Peyer's patch (tissue), 4 donors: ENCODE results near the gene NEAT1. TPM values are rescaled to one million over a fixed set of nuclear protein-coding genes. Genes with fewer than 3 reads are reported as not detected.

Experiments
- DNase-seq, 3 donors: peaks; one replicate each; pipeline ENCODE4 v3.0.0-alpha.2; 2017 to 2019
- H3K27ac ChIP-seq, 4 donors: fragments of 200-600 bp; sonication (generic); one replicate each; pipeline ENCODE4 v1.5.1; 2016 to 2019
- H3K27me3 ChIP-seq, 2 donors: fragments of 200-600 bp; sonication (generic); one replicate each; pipeline ENCODE4 v1.5.1; 2019
- H3K36me3 ChIP-seq, 3 donors: fragments of 200-600 bp; sonication (generic); one replicate each; pipeline ENCODE4 v1.5.1; 2016 to 2019
- H3K4me1 ChIP-seq, 4 donors: fragments of 200-600 bp; sonication (generic); one replicate each; pipeline ENCODE4 v1.5.1; 2016 to 2019
- H3K4me3 ChIP-seq, 4 donors: fragments of 200-600 bp; sonication (generic); 1 replicate in 3 of 4; 2 replicates in 1 of 4; pipeline ENCODE4 v1.5.1; 2016 to 2019; ENCODE audit warnings: mild to moderate bottlenecking in 1 of 4
- H3K9me3 ChIP-seq, 4 donors: fragments of 200-600 bp; sonication (generic); one replicate each; pipeline ENCODE4 v1.5.1; 2016 to 2019; ENCODE audit warnings: mild to moderate bottlenecking in 1 of 4
- POLR2A ChIP-seq, 2 donors: fragments of 450-650 bp; IDR thresholded peaks; one replicate each; pipeline ENCODE4 v1.5.1; 2017; ENCODE audit warnings: antibody characterized with exemption in 2 of 2, mild to moderate bottlenecking in 2 of 2, moderate library complexity in 2 of 2
- total RNA-seq, 4 donors: library from RNA; depleted of rRNA; stranded (reverse); fragments of >200 nt; gene quantifications; one replicate each; pipeline ENCODE4 v1.1.0, GENCODE V29; 2016
- TF ChIP-seq, protein P1 (sequence below), 6 experiments: fragments of 450-650 bp in 4 of 6; fragments of 200-600 bp in 2 of 6; sonication (generic) in 1 of 6; IDR thresholded peaks; one replicate each; pipeline ENCODE4 v1.5.1; 2017 to 2019; ENCODE audit warnings: antibody characterized with exemption in 6 of 6, mild to moderate bottlenecking in 3 of 6, moderate library complexity in 1 of 6

The NEAT1 gene
- total RNA-seq, 4 donors from 2014 or later = 705 to 1,411 (median 1,064) TPM

DNA sequence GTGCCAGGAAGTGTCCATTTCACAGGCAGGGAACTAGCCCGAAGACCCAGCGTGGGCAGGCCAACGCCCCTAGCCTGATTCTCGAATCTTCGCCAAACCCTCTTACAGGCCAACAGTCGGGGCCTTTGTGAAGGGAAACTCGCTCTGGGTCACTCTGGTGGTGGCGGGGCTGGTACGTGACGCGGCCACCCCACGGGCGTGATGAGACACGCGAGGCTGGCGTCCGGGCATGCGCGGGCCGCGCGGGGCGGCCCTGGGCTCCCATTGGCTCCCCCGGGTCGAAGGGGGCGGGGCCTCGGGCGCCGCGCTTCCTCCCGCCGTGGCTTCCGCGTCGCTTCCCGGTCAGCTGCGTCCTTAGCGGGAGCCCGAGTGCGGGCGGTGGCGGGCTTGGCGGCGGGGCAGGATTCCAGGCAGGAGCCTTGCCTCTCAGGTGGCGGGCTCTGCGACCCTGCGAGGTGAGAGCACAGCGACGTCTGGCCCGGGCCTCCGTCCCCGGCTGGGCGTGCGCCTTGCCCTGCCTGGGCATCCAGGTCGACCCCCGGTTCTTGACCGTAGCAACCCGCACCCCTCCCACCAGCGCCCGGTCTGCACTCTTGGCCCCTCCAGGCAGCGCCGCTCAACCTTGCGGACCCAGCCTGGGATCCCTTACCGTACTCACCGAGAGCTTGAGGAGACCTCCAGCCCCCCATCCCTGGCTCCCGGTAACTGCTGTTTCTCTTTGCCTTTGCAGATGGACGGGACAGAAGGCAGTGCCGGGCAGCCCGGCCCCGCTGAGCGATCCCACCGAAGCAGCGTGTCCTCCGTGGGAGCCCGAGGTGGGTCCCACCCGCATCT, 36.1 kb upstream of the NEAT1 start, which contains the start of gene FRMD8:
TSS of gene FRMD8 (plus strand) at position 331 of the 834 bp plus-strand sequence. CDS start at position 731, 400 bp downstream.
- no peaks in the 10 kb centered on the region for H3K27me3 ChIP-seq
- no peaks in the 10 kb centered on the region for H3K9me3 ChIP-seq
- H3K4me1 ChIP-seq = peaks cover 9 to 80% (median 40%) of the 10 kb centered on the region in 4 donors
- H3K4me3 ChIP-seq = peak within 1 kb of the TSS; percentile 69 to 95 (median 84)
- TF ChIP-seq, protein P1, sequence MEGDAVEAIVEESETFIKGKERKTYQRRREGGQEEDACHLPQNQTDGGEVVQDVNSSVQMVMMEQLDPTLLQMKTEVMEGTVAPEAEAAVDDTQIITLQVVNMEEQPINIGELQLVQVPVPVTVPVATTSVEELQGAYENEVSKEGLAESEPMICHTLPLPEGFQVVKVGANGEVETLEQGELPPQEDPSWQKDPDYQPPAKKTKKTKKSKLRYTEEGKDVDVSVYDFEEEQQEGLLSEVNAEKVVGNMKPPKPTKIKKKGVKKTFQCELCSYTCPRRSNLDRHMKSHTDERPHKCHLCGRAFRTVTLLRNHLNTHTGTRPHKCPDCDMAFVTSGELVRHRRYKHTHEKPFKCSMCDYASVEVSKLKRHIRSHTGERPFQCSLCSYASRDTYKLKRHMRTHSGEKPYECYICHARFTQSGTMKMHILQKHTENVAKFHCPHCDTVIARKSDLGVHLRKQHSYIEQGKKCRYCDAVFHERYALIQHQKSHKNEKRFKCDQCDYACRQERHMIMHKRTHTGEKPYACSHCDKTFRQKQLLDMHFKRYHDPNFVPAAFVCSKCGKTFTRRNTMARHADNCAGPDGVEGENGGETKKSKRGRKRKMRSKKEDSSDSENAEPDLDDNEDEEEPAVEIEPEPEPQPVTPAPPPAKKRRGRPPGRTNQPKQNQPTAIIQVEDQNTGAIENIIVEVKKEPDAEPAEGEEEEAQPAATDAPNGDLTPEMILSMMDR (IDR thresholded peaks at IDR 0.05) = no peak
- TF ChIP-seq POLR2A (IDR thresholded peaks at IDR 0.05) = peak; percentile 87 to 96
- peaks cover 0 to 16% (median 0%) of the 10 kb centered on the region in 3 donors for H3K36me3 ChIP-seq
- H3K27ac ChIP-seq = peak within 1 kb of the TSS; percentile 97 to 99 (median 98)
- DNase-seq = peak; percentile 88 to 97 (median 95)

DNA sequence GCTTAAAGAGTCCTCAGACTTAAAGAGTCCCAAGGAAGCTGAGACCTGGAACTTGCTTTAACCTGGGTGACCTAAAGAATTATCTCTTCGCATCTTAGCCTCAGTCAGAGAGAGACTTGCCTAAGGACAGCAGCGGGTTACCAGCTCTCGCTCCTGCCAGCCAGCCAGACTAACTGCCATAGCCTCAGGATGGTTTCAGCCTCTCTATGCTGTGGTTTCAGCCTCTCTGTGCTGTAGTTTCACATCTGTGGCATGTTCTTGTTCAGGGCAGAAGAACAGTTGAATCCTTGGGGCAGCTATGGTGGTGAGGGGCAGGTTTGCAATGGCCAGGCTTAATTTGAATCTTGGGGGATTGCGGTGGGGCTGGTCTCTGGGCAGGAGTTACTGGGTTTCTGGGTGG, 33.9 kb upstream of the NEAT1 start:
- H3K4me1 ChIP-seq = peaks cover 3 to 61% (median 30%) of the 10 kb centered on the region in 4 donors
- no peaks in the 10 kb centered on the region for H3K27me3 ChIP-seq
- H3K9me3 ChIP-seq = no peaks in the 10 kb centered on the region
- H3K36me3 ChIP-seq = peaks cover 0 to 34% (median 0%) of the 10 kb centered on the region in 3 donors
- no peak for DNase-seq
- peak overlapping the region in 1 of 4 donors; percentile 19 for H3K4me3 ChIP-seq
- H3K27ac ChIP-seq = no peak overlapping the region
- no peak for TF ChIP-seq POLR2A (IDR thresholded peaks at IDR 0.05)
- TF ChIP-seq, protein P1 (IDR thresholded peaks at IDR 0.05) = no peak

DNA sequence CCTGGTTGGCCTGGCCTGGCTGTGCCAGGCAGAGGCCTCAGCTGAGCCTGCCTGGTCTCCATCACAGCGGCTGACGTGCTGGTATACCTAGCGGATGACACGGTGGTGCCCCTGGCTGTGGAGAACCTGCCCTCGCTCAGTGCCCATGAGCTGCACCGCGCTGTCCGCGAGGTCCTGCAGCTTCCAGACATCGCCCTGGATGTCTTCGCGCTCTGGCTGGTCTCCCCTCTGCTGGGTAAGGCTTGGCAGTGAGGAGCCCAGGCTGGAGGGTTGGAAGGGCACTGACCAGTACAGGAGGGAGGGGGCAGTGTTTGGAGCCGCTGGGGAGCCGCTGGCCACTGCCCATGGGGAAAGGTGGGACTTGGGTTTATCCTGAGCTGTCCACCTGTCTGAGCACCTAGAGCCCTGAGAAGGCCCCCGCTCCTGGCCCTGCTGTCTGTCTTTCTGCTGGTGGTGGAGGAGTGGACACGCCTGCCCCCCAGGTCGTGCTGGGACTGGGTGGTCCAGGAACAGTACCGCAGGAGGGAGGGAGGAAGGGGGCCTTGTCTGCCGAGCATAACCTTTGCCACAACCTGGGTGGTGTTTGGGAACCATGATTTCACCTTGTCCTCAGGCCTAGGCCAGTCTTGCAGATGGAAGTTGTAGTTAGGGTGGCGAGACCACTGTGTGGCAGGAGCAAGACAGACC, 33.2 kb upstream of the NEAT1 start:
- no peaks in the 10 kb centered on the region for H3K9me3 ChIP-seq
- peaks cover 0 to 41% (median 0%) of the 10 kb centered on the region in 3 donors for H3K36me3 ChIP-seq
- H3K4me3 ChIP-seq = peak overlapping the region in 1 of 4 donors; percentile 3
- DNase-seq = no peak
- H3K4me1 ChIP-seq = peaks cover 3 to 54% (median 30%) of the 10 kb centered on the region in 4 donors
- peak overlapping the region in 3 of 4 donors; percentile 5 to 68 (median 40) for H3K27ac ChIP-seq
- no peak for TF ChIP-seq POLR2A (IDR thresholded peaks at IDR 0.05)
- TF ChIP-seq, protein P1 (IDR thresholded peaks at IDR 0.05) = no peak
- H3K27me3 ChIP-seq = no peaks in the 10 kb centered on the region

DNA sequence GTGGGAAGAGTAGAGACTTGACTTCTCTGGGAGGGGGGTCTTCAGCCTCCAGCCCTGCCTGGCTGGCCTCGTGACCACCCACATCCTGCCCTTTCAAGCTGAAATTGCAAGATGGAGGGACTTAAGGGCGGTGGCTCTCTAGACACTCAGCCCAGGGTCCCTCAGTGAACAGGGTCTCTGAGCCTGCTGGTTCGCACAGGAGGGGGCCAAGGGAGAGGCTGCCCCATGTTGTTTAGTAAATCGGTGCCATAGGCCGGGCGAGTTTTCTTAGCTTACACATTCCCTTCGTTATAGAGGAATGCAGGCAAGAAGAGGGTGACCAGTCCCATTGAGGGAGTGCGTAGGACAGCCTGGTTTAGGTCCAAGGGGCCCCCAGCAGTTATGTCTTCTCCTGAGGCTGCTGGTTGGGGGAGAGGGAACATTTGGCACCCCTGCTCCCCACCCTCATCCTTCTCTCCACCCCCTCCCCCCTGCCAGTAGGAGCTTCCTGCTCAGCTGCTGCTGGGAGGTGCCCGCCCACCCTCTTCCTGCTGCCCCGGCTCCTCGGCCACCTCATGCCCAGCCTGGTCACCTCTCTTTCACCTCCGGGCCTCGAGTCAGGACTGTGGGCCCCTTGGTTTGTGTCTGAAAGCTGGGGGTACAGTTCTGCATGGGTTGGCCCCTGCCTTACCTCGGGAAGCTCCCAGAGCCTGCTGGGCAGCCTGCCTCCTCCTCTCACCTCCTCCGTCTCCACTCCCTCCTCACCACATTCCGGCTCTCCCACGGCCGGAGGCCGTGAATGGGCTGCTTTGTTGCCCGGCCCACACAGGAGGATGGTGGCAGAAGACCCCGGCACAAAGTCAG, 32.3 kb upstream of the NEAT1 start:
- H3K36me3 ChIP-seq = peaks cover 0 to 50% (median 0%) of the 10 kb centered on the region in 3 donors
- H3K4me3 ChIP-seq = peak overlapping the region in 1 of 4 donors; percentile 3
- H3K4me1 ChIP-seq = peaks cover 3 to 45% (median 30%) of the 10 kb centered on the region in 4 donors
- no peaks in the 10 kb centered on the region for H3K27me3 ChIP-seq
- no peaks in the 10 kb centered on the region for H3K9me3 ChIP-seq
- DNase-seq = no peak
- H3K27ac ChIP-seq = peak overlapping the region; percentile 15 to 68 (median 42)
- TF ChIP-seq, protein P1 (IDR thresholded peaks at IDR 0.05) = no peak
- TF ChIP-seq POLR2A (IDR thresholded peaks at IDR 0.05) = no peak

DNA sequence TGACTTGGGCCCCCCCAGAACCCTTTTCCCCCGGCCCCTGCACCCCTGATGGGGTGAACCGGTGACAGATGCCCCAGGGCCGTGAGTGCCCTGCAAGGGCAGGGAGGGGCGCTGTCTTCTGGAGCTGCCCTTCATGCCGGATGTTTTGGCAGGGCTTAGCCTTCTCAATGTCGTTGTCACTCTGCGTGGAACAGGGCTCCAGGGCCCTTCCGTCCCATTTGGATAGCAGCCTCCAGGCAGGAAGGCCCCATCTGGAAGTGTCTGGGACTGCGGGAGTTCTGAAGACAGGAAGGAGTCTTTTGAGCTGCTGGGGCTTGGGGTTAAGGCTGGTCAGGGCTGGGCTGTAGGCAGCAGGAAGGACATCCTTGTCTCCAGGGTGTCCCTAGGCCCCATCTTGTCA, 31.6 kb upstream of the NEAT1 start:
- no peak for DNase-seq
- peaks cover 3 to 41% (median 27%) of the 10 kb centered on the region in 4 donors for H3K4me1 ChIP-seq

More for the DNA sequence above, 31.6 kb upstream of the NEAT1 start:
- TF ChIP-seq, protein P1 (IDR thresholded peaks at IDR 0.05) = no peak
- no peak for TF ChIP-seq POLR2A (IDR thresholded peaks at IDR 0.05)
- Histone ChIP-seq H3K27ac (peak overlapping the region; percentile 15 to 68 (median 42)), H3K4me3 (no peak overlapping the region), H3K36me3 (peaks cover 0 to 57% (median 0%) of the 10 kb centered on the region in 3 donors), H3K27me3 (no peaks in the 10 kb centered on the region), H3K9me3 (no peaks in the 10 kb centered on the region)
